Suprapubic skin (tissue), 4 donors: ENCODE results near the gene ADCY3. TPM values are rescaled to one million over a fixed set of nuclear protein-coding genes. Genes with fewer than 3 reads are reported as not detected.

ENCODE experiments used
- DNase-seq, 2 donors: peaks; one replicate each; pipeline ENCODE4 v3.0.0-alpha.2; 2019; ENCODE audit warnings: low spot score in 2 of 2
- H3K27ac ChIP-seq: fragments of 200-600 bp; sonication (generic); one replicate; pipeline ENCODE4 v1.5.1; 2019
- H3K27me3 ChIP-seq: fragments of 200-600 bp; sonication (generic); one replicate; pipeline ENCODE4 v1.5.1; 2019
- H3K36me3 ChIP-seq: fragments of 200-600 bp; sonication (generic); one replicate; pipeline ENCODE4 v1.5.1; 2019
- H3K4me1 ChIP-seq: fragments of 200-600 bp; sonication (generic); one replicate; pipeline ENCODE4 v1.5.1; 2019
- H3K4me3 ChIP-seq: fragments of 200-600 bp; sonication (generic); one replicate; pipeline ENCODE4 v1.5.1; 2019; ENCODE audit warnings: mild to moderate bottlenecking
- H3K9me3 ChIP-seq: fragments of 200-600 bp; sonication (generic); one replicate; pipeline ENCODE4 v1.5.1; 2019
- EP300 ChIP-seq: sonication (generic); formaldehyde crosslinking; IDR thresholded peaks from one replicate; pipeline ENCODE4 v1.6.1; 2017; ENCODE audit warnings: antibody characterized with exemption
- POLR2A ChIP-seq, 2 donors: fragments of 450-650 bp; IDR thresholded peaks; one replicate each; pipeline ENCODE4 v1.6.1; 2017; ENCODE audit warnings: antibody characterized with exemption in 2 of 2, mild to moderate bottlenecking in 2 of 2, moderate library complexity in 2 of 2
- POLR2AphosphoS5 ChIP-seq, 3 donors: sonication (generic); formaldehyde crosslinking; IDR thresholded peaks; one replicate each; pipeline ENCODE4 v1.6.1; 2017; ENCODE audit warnings: antibody characterized with exemption in 3 of 3
- WGBS: methylation state at CpG from one replicate; pipeline ENCODE4 v1.1.5; 2018; 5-methylcytosine and 5-hydroxymethylcytosine counted together
- total RNA-seq, 4 donors: library from RNA; depleted of rRNA; stranded (reverse); fragments of >200 nt; gene quantifications; one replicate each; pipeline ENCODE4 v1.1.0, GENCODE V29; 2016
- TF ChIP-seq, protein P1 (sequence below), 2 donors: fragments of 200-600 bp in 1 of 2; fragments of 450-650 bp in 1 of 2; sonication (generic) in 1 of 2; IDR thresholded peaks; one replicate each; pipeline ENCODE4 v1.5.1; 2016 to 2019; ENCODE audit warnings: antibody characterized with exemption in 2 of 2, mild to moderate bottlenecking in 1 of 2, moderate library complexity in 1 of 2

ADCY3 gene
- total RNA-seq, 4 donors from 2014 or later: 45.2 to 108 (median 66.9) TPM

DNA sequence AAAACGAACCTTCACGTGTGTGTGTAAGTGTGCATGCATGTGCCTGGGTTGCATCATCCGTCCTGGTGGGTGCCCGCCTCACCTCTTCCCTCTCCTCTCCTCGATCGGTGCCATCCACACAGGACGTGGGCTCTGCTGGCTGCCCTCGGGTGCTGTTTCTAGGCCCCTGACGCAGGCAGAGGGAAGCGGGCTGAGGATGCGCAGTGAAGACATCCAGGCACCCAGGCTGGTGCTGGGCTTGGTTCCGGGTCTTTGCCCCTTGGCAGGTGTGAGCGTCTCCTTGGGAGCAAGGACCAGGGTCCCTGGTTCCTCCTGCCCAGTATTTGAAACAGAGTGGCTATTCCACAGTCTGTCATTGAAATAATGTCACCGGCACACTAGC is 6.2 kb upstream of the ADCY3 start:
- H3K4me3 ChIP-seq: peak overlapping the region; percentile 40
- peaks cover 15% of the 10 kb centered on the region for H3K4me1 ChIP-seq
- peak overlapping the region; percentile 80 for H3K27ac ChIP-seq
- DNase-seq: no peak
- H3K36me3 ChIP-seq: no peaks in the 10 kb centered on the region
- TF ChIP-seq, protein P1, sequence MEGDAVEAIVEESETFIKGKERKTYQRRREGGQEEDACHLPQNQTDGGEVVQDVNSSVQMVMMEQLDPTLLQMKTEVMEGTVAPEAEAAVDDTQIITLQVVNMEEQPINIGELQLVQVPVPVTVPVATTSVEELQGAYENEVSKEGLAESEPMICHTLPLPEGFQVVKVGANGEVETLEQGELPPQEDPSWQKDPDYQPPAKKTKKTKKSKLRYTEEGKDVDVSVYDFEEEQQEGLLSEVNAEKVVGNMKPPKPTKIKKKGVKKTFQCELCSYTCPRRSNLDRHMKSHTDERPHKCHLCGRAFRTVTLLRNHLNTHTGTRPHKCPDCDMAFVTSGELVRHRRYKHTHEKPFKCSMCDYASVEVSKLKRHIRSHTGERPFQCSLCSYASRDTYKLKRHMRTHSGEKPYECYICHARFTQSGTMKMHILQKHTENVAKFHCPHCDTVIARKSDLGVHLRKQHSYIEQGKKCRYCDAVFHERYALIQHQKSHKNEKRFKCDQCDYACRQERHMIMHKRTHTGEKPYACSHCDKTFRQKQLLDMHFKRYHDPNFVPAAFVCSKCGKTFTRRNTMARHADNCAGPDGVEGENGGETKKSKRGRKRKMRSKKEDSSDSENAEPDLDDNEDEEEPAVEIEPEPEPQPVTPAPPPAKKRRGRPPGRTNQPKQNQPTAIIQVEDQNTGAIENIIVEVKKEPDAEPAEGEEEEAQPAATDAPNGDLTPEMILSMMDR (IDR thresholded peaks at IDR 0.05): no peak
- no peak for TF ChIP-seq POLR2A (IDR thresholded peaks at IDR 0.05)
- no peak for TF ChIP-seq EP300
- TF ChIP-seq POLR2AphosphoS5 (IDR thresholded peaks at IDR 0.05): no peak
- WGBS: 71% methylated on average over 14 of the region's 14 CpGs
- H3K27me3 ChIP-seq: no peaks in the 10 kb centered on the region
- H3K9me3 ChIP-seq: no peaks in the 10 kb centered on the region

DNA sequence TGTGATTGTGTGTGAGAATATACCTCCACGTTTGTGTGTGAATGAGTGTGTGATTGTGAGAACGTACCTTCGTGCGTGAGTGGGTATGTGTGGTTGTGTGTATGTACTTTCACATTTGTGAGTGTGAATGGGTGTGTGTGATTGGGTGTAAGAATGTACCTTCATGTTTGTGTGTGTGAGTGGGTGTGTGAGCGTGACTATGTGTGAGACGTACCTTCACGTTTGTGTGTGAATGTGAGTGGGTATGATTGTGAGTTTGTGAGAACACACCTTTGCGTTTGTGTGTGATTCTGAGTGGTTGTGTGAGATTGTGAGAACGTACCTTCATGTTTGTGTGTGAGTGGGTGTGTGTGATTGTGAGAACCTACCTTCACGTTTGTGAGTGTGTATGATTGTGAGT is 5.8 kb upstream of the ADCY3 start:
- DNase-seq: no peak
- Histone ChIP-seq H3K4me3 (no peak overlapping the region), H3K9me3 (no peaks in the 10 kb centered on the region), H3K4me1 (peaks cover 19% of the 10 kb centered on the region), H3K27ac (no peak overlapping the region), H3K36me3 (no peaks in the 10 kb centered on the region), H3K27me3 (no peaks in the 10 kb centered on the region)
- WGBS: 96% methylated on average over 10 of the region's 10 CpGs
- TF ChIP-seq POLR2AphosphoS5 (IDR thresholded peaks at IDR 0.05): no peak
- TF ChIP-seq, protein P1 (IDR thresholded peaks at IDR 0.05): no peak
- no peak for TF ChIP-seq POLR2A (IDR thresholded peaks at IDR 0.05)
- TF ChIP-seq EP300: no peak

DNA sequence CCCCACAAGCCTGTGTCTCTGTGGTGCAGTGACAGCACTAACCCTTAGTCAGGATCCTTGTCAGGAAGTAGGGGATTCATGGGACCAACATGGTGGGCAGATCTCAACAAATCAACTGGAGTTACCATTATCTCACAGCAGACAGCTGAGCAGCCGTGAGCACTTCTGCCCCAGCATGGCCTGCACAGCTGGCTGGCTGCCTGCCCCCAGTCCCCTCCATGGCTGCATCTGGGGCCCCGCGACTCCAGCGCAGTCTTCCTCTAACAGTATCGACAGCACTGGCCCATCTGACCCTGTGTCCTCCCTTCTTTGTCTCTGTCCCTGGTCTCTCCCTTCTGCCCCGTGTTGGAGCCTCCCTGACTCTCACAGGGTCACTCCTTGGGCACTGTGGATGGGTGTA is 4.7 kb upstream of the ADCY3 start:
- no peak overlapping the region for H3K4me3 ChIP-seq
- no peaks in the 10 kb centered on the region for H3K27me3 ChIP-seq
- WGBS: 84% methylated on average over 6 of the region's 6 CpGs
- no peaks in the 10 kb centered on the region for H3K36me3 ChIP-seq
- TF ChIP-seq, protein P1 (IDR thresholded peaks at IDR 0.05): no peak
- no peak for TF ChIP-seq POLR2A (IDR thresholded peaks at IDR 0.05)
- no peak for TF ChIP-seq EP300
- TF ChIP-seq POLR2AphosphoS5 (IDR thresholded peaks at IDR 0.05): no peak
- H3K4me1 ChIP-seq: peaks cover 24% of the 10 kb centered on the region
- no peak overlapping the region for H3K27ac ChIP-seq
- peak in 1 of 2 donors; percentile 34 for DNase-seq
- H3K9me3 ChIP-seq: no peaks in the 10 kb centered on the region

DNA sequence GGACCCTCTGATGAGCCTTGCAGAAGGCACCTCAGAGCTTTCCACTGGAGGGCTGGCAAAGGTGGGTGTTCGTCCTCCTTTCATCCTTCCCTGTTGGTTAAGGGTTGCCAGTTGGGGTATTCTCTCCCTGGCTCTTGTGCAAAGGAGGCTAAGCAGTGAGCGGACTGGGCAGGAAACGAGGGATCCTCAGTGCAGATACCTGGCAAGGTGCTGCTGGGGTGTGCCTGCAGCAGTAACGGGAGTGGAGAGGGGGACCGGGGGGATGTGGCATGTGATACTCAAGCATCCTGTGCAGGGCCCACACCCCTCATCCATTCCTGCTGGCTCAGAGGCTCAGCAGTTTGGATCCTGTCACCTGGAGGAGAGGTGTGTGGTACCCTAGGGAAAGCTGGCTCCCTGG is 4.2 kb upstream of the ADCY3 start:
- no peak for TF ChIP-seq EP300
- TF ChIP-seq POLR2AphosphoS5 (IDR thresholded peaks at IDR 0.05): no peak
- TF ChIP-seq, protein P1 (IDR thresholded peaks at IDR 0.05): no peak
- TF ChIP-seq POLR2A (IDR thresholded peaks at IDR 0.05): no peak
- 41% methylated on average over 4 of the region's 5 CpGs for WGBS
- no peak for DNase-seq

DNA sequence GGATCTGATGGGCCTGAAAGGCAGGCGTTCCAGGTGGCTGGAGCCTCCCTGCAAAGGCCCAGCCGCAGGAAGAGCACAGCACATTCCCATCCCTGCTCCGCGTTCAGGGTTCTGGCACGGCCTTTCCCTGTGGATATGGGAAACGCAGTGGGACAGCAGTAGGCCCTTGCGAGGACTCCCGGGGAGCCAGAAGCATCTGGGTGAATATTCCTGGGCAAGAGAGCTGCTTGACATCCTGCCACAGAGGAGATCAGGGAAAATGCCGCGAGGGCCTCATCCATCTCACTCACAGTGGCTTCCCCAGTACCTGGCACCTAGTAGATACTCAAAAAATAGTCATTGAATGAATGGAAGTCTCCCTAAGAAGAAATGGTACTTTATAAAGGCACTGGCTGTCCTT is 3.1 kb upstream of the ADCY3 start:
- Histone ChIP-seq H3K27ac (no peak overlapping the region), H3K27me3 (no peaks in the 10 kb centered on the region), H3K9me3 (no peaks in the 10 kb centered on the region), H3K4me3 (no peak overlapping the region), H3K36me3 (no peaks in the 10 kb centered on the region), H3K4me1 (peaks cover 39% of the 10 kb centered on the region)
- TF ChIP-seq EP300 (no peak), POLR2A (IDR thresholded peaks at IDR 0.05) (no peak), POLR2AphosphoS5 (IDR thresholded peaks at IDR 0.05) (no peak)
- TF ChIP-seq, protein P1 (IDR thresholded peaks at IDR 0.05): no peak
- DNase-seq: peak in 1 of 2 donors; percentile 32
- 92% methylated on average over 10 of the region's 10 CpGs for WGBS

More for the DNA sequence above, 4.2 kb upstream of the ADCY3 start:
- no peak overlapping the region for H3K27ac ChIP-seq
- peaks cover 27% of the 10 kb centered on the region for H3K4me1 ChIP-seq
- no peaks in the 10 kb centered on the region for H3K27me3 ChIP-seq
- H3K36me3 ChIP-seq: no peaks in the 10 kb centered on the region
- no peaks in the 10 kb centered on the region for H3K9me3 ChIP-seq
- no peak overlapping the region for H3K4me3 ChIP-seq
